Measurements from ENCODE around the gene ARFIP2. TPM values are rescaled to one million over a fixed set of nuclear protein-coding genes. Genes with fewer than 3 reads are reported as not detected.

ARFIP2 gene
- total RNA-seq, 4 donors from 2014 or later, result 34.2 to 50.7 (median 38.4) TPM

DNA sequence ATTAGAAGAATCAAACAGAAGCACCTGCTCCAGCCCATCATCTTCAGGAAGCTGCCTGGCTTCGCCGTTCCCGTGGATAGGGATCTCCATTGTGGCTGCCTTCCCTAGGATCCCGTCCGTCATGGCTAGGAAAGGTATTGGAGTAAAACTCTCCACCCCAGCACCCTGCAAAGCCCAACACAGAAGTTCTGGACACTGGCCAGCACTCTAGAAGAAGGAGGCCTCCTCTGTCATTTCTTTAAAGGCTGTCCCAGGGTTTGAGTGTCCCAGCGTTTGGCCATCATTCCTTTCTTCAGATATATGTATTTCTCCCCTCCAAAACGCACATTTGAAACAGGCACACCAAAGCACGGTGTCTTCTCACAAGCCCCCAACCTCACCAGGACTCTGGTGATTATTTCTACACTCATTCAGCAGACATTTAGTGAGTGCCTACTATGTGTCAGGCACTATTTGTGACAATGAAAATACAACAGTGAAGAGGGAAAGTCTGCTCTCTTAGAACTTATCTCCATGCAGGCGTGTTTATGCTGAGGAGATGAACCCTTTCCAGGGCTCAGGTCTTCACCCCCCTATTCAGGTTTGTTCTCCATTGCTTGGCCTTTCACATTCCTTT, 724 bp downstream of the ARFIP2 start:
- no peak for TF ChIP-seq CTCF (IDR thresholded peaks at IDR 0.05; ENCODE audit: low read depth)

GRCh38 chr11:6476571-6476970, 4.6 kb downstream of the ARFIP2 start:
- TF ChIP-seq CTCF (IDR thresholded peaks at IDR 0.05; ENCODE audit: low read depth), result no peak

DNA sequence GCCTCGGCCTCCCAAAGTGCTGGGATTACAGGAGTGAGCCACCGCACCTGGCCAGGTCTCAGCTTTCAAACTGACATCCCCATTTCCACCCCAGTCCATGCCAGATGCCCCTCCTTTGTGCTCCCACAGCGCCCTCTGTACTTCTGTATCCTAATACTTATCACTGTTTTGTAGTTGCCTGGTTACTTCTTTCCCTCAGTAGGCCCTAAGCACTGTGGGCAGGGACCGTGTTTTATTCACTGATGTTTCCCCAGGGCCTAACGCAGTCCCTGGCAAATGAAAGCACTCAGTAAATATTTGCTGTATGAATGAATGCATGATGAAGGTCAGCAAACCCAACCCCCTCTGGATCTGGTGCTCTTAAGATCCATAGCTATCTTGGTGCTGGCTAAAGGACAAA, 5.2 kb downstream of the ARFIP2 start:
- TF ChIP-seq CTCF (IDR thresholded peaks at IDR 0.05; ENCODE audit: low read depth), result no peak

- no peak for TF ChIP-seq CTCF (IDR thresholded peaks at IDR 0.05; ENCODE audit: low read depth)
These were observed 6.2 kb downstream of the ARFIP2 start for GRCh38 chr11:6474806-6475500.

GRCh38 chr11:6474413-6474792, 6.7 kb downstream of the ARFIP2 start:
- no peak for TF ChIP-seq CTCF (IDR thresholded peaks at IDR 0.05; ENCODE audit: low read depth)

DNA sequence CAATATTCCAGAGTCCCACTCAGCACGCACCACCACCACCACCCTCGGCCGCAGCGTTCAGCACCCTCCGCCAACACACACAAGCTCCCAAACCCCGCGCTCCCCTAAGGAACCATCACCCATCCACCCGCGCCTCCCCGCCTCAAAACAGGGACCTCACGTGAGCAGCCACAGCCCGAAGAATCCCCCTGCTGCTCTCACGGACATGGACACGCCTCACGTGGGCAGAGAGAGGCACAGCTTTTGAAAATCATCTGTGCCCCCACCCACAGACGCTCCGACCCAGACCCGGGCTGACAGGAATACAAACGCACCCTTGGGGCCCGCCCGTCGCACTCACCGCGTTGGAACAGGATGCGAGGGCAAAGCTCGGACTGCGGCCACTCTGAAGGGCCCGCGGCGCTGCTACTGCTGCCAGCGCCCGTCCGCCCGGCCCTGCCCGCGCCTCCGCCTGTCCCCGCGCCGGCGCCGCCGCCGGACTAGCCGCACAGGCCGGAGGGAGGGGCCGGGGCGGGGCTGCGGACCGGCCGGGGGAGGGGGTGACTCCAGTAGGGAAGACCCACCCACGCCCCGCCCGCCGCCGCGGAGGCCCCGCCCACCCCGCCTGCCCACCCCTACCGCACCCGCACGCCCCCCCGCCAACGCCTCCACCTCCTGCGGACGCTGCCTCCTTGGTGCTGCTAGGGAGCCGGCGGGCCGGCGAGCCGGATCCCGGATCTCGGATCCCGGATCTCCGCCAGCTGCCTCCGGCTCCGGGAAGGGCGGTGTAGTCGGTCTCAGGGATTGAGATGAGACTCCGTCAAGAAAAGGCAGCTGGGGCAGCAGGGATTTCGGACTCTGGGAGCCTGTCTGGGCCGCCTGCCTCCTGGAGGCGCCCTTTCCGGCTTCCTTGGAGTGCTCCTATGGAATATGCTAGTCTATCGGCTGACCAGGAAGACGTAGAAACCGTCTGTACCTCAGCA, 7.4 kb downstream of the ARFIP2 start, which contains the start of gene TRIM3:
TRIM3 (minus strand) TSS at position 491 of the 962 bp plus-strand sequence. CDS start 8,246 bp downstream, outside the sequence.
- TF ChIP-seq CTCF (IDR thresholded peaks at IDR 0.05; ENCODE audit: low read depth), result no peak

- no peak for TF ChIP-seq CTCF (IDR thresholded peaks at IDR 0.05; ENCODE audit: low read depth)
These were observed 8.2 kb downstream of the ARFIP2 start for GRCh38 chr11:6472934-6473333.
